Gastroesophageal sphincter (tissue), 4 donors: ENCODE data around the gene ESRRA. TPM values are rescaled to one million over a fixed set of nuclear protein-coding genes. Genes with fewer than 3 reads are reported as not detected.

ENCODE experiments used
- ATAC-seq: fragments of 150-250 bp; one replicate; pipeline ENCODE4 v1.9.1; 2016; ENCODE audit warnings: mild to moderate bottlenecking, moderate library complexity
- H3K27ac ChIP-seq, 4 donors: fragments of 200-600 bp; sonication (generic) in 3 of 4; 1 replicate in 3 of 4; 2 replicates in 1 of 4; pipeline ENCODE4 v1.5.1; 2016 to 2019
- H3K27me3 ChIP-seq: fragments of 200-600 bp; sonication (generic); one replicate; pipeline ENCODE4 v1.5.1; 2019
- H3K36me3 ChIP-seq, 2 donors: fragments of 200-600 bp; sonication (generic); one replicate each; pipeline ENCODE4 v1.5.1; 2019; ENCODE audit warnings: control low read depth in 1 of 2
- H3K4me1 ChIP-seq, 3 donors: fragments of 200-600 bp; sonication (generic); 1 replicate in 2 of 3; 2 replicates in 1 of 3; pipeline ENCODE4 v1.5.1; 2016 to 2019; ENCODE audit warnings: control low read depth in 2 of 3
- H3K4me3 ChIP-seq, 2 donors: fragments of 200-600 bp; sonication (generic); one replicate each; pipeline ENCODE4 v1.5.1; 2019; ENCODE audit warnings: mild to moderate bottlenecking in 1 of 2, moderate library complexity in 1 of 2
- H3K9me3 ChIP-seq, 3 donors: fragments of 200-600 bp; sonication (generic); one replicate each; pipeline ENCODE4 v1.5.1; 2017 to 2019; ENCODE audit warnings: control low read depth in 2 of 3
- CTCF ChIP-seq, 4 experiments: fragments of 200-600 bp in 2 of 4; fragments of 450-650 bp in 2 of 4; sonication (generic) in 1 of 4; IDR thresholded peaks; one replicate each; pipeline ENCODE4 v1.5.1; 2017 to 2019; ENCODE audit warnings: antibody characterized with exemption in 4 of 4, mild to moderate bottlenecking in 2 of 4, moderate library complexity in 2 of 4
- EP300 ChIP-seq: sonication (generic); formaldehyde crosslinking; IDR thresholded peaks from one replicate; pipeline ENCODE4 v1.6.1; 2017; ENCODE audit warnings: antibody characterized with exemption, mild to moderate bottlenecking
- POLR2A ChIP-seq, 2 donors: fragments of 450-650 bp; IDR thresholded peaks; one replicate each; pipeline ENCODE4 v1.6.1; 2017; ENCODE audit warnings: antibody characterized with exemption in 2 of 2, mild to moderate bottlenecking in 2 of 2, moderate library complexity in 1 of 2
- POLR2AphosphoS5 ChIP-seq: sonication (generic); formaldehyde crosslinking; IDR thresholded peaks from one replicate; pipeline ENCODE4 v1.6.1; 2017; ENCODE audit warnings: antibody characterized with exemption
- WGBS, 2 donors: methylation state at CpG; one replicate each; pipeline ENCODE4 v1.1.5; 2018; ENCODE audit warnings: low coverage in 1 of 2; 5-methylcytosine and 5-hydroxymethylcytosine counted together
- total RNA-seq, 4 donors: library from RNA; depleted of rRNA; stranded (reverse); fragments of >200 nt; gene quantifications; one replicate each; pipeline ENCODE4 v1.1.0, GENCODE V29; 2016

Gene ESRRA
- total RNA-seq, 4 donors from 2014 or later: 39.8 to 77.1 (median 71.2) TPM

- H3K9me3 ChIP-seq: no peaks in the 10 kb centered on the region
- peaks cover 0 to 57% of the 10 kb centered on the region in 2 donors for H3K36me3 ChIP-seq
- TF ChIP-seq CTCF (IDR thresholded peaks at IDR 0.05): no peak
- TF ChIP-seq POLR2AphosphoS5: no peak
- no peak for TF ChIP-seq POLR2A (IDR thresholded peaks at IDR 0.05)
- TF ChIP-seq EP300: no peak
- H3K4me3 ChIP-seq: peak overlapping the region; percentile 44 to 89
- ATAC-seq: no peak
- H3K27ac ChIP-seq: peak overlapping the region; percentile 78 to 97 (median 96)
- 8 to 25% methylated on average over 9 to 10 of the region's 19 CpGs for WGBS, 2 donors
- H3K4me1 ChIP-seq: peaks cover 0 to 40% (median 14%) of the 10 kb centered on the region in 3 donors
- H3K27me3 ChIP-seq: no peaks in the 10 kb centered on the region
Measured at GRCh38 chr11:64318766-64319761, 13.7 kb downstream of the ESRRA start.

GRCh38 chr11:64320556-64320955 lies 15.2 kb downstream of the ESRRA start:
- H3K36me3 ChIP-seq: peaks cover 0 to 42% of the 10 kb centered on the region in 2 donors

GRCh38 chr11:64321026-64321425 lies 15.7 kb downstream of the ESRRA start:
- no peak overlapping the region for H3K27ac ChIP-seq
- no peak for ATAC-seq
- no peaks in the 10 kb centered on the region for H3K27me3 ChIP-seq
- no CpG with 5 or more reads among the region's 5 CpGs for WGBS, 2 donors
- peaks cover 0 to 26% (median 14%) of the 10 kb centered on the region in 3 donors for H3K4me1 ChIP-seq
- TF ChIP-seq EP300 (no peak), POLR2A (IDR thresholded peaks at IDR 0.05) (no peak), POLR2AphosphoS5 (no peak), CTCF (IDR thresholded peaks at IDR 0.05) (no peak)
- peaks cover 0 to 38% of the 10 kb centered on the region in 2 donors for H3K36me3 ChIP-seq
- no peaks in the 10 kb centered on the region for H3K9me3 ChIP-seq
- no peak overlapping the region for H3K4me3 ChIP-seq

More at GRCh38 chr11:64320556-64320955, 15.2 kb downstream of the ESRRA start:
- no peak for ATAC-seq
- Histone ChIP-seq H3K27me3 (no peaks in the 10 kb centered on the region), H3K27ac (no peak overlapping the region), H3K4me3 (no peak overlapping the region), H3K9me3 (no peaks in the 10 kb centered on the region), H3K4me1 (peaks cover 0 to 31% (median 14%) of the 10 kb centered on the region in 3 donors)
- TF ChIP-seq POLR2A (IDR thresholded peaks at IDR 0.05) (no peak), POLR2AphosphoS5 (no peak), CTCF (IDR thresholded peaks at IDR 0.05) (no peak), EP300 (no peak)
- 93% methylated on average over 3 of the region's 7 CpGs; no CpG with 5 or more reads in 1 of the 2 donors for WGBS, 2 donors

GRCh38 chr11:64321533-64321932 lies 16.2 kb downstream of the ESRRA start:
- H3K27ac ChIP-seq: no peak overlapping the region
- 75% methylated on average over 4 of the region's 5 CpGs; no CpG with 5 or more reads in 1 of the 2 donors for WGBS, 2 donors
- H3K4me1 ChIP-seq: peaks cover 0 to 21% (median 13%) of the 10 kb centered on the region in 3 donors
- TF ChIP-seq POLR2AphosphoS5 (no peak), POLR2A (IDR thresholded peaks at IDR 0.05) (no peak), CTCF (IDR thresholded peaks at IDR 0.05) (no peak), EP300 (no peak)
- H3K9me3 ChIP-seq: no peaks in the 10 kb centered on the region
- no peaks in the 10 kb centered on the region for H3K27me3 ChIP-seq
- ATAC-seq: no peak
- H3K4me3 ChIP-seq: no peak overlapping the region
- H3K36me3 ChIP-seq: peaks cover 0 to 34% of the 10 kb centered on the region in 2 donors

- Histone ChIP-seq H3K27ac (no peak overlapping the region), H3K9me3 (no peaks in the 10 kb centered on the region), H3K27me3 (no peaks in the 10 kb centered on the region), H3K4me1 (peaks cover 0 to 16% (median 7%) of the 10 kb centered on the region in 3 donors), H3K36me3 (peaks cover 0 to 34% of the 10 kb centered on the region in 2 donors), H3K4me3 (no peak overlapping the region)
- no peak for TF ChIP-seq POLR2A (IDR thresholded peaks at IDR 0.05)
- TF ChIP-seq EP300: no peak
- TF ChIP-seq CTCF (IDR thresholded peaks at IDR 0.05): no peak
- no peak for TF ChIP-seq POLR2AphosphoS5
- 80% methylated on average over 3 of the region's 7 CpGs; no CpG with 5 or more reads in 1 of the 2 donors for WGBS, 2 donors
- ATAC-seq: no peak
Measured at GRCh38 chr11:64322925-64323260, 17.6 kb downstream of the ESRRA start.
